Gastrocnemius medialis (tissue), 4 donors: ENCODE results near the gene EHMT2.

Source experiments
- POLR2A ChIP-seq, 2 donors: fragments of 450-650 bp; IDR thresholded peaks; one replicate each; pipeline ENCODE4 v1.6.1; 2017; ENCODE audit warnings: antibody characterized with exemption in 2 of 2, mild to moderate bottlenecking in 2 of 2, moderate library complexity in 2 of 2
- TF ChIP-seq, protein P1 (sequence below), 5 experiments: fragments of 450-650 bp in 3 of 5; fragments of 200-600 bp in 2 of 5; sonication (generic) in 2 of 5; IDR thresholded peaks in 4 of 5; conservative IDR thresholded peaks in 1 of 5; 1 replicate in 4 of 5; 2 replicates in 1 of 5; pipeline ENCODE4 v1.5.1; 2016 to 2019; ENCODE audit warnings: antibody characterized with exemption in 5 of 5, mild to moderate bottlenecking in 3 of 5, moderate library complexity in 3 of 5

DNA sequence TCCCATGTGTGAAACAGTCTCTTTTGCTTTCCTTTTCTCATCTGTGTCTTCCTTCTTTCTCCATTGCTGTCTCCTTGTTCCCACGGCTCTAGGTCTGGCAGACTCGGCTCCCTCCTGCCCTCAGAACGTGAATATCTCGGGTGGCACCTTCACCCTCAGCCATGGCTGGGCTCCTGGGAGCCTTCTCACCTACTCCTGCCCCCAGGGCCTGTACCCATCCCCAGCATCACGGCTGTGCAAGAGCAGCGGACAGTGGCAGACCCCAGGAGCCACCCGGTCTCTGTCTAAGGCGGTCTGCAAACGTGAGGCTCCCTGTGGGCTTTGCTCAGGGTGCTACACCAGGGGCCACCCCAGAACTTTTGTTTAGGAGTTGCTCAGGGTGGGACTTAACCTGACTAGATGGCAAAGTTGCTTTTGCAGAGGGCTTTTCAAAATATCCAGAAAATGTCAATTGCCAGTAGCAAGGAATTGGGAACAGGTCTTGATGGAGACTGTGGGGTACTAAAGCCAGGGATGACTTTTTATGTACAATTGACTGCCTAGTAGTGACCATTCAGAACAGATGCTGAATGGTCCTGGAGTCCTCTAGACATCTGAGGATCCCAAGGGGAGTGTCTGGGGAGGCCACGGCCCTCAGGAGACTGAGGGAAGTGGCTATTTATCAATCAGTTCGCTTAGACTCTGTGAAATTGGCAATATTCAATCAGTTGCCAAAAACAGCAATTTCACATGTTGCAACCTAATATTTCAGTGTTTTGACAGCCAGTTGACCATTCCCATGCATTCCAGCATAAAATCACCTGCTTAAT is 30.6 kb upstream of the EHMT2 start:
- no peak for TF ChIP-seq POLR2A (IDR thresholded peaks at IDR 0.05)
- TF ChIP-seq, protein P1, sequence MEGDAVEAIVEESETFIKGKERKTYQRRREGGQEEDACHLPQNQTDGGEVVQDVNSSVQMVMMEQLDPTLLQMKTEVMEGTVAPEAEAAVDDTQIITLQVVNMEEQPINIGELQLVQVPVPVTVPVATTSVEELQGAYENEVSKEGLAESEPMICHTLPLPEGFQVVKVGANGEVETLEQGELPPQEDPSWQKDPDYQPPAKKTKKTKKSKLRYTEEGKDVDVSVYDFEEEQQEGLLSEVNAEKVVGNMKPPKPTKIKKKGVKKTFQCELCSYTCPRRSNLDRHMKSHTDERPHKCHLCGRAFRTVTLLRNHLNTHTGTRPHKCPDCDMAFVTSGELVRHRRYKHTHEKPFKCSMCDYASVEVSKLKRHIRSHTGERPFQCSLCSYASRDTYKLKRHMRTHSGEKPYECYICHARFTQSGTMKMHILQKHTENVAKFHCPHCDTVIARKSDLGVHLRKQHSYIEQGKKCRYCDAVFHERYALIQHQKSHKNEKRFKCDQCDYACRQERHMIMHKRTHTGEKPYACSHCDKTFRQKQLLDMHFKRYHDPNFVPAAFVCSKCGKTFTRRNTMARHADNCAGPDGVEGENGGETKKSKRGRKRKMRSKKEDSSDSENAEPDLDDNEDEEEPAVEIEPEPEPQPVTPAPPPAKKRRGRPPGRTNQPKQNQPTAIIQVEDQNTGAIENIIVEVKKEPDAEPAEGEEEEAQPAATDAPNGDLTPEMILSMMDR (IDR thresholded peaks at IDR 0.05 in 4 of 5, conservative IDR thresholded peaks at IDR 0.05 in 1 of 5): no peak
